HepG2 (cell line): ENCODE measurements around the gene SPATA13. TPM values are rescaled to one million over a fixed set of nuclear protein-coding genes. Genes with fewer than 3 reads are reported as not detected.

Experiments used
- CBX1 ChIP-seq: IDR thresholded peaks from one replicate; pipeline ENCODE4 v1.6.1; 2016; ENCODE audit warnings: antibody characterized with exemption, low read depth
- CENPT ChIP-seq: sonication (generic); formaldehyde crosslinking; IDR thresholded peaks from 2 replicates; pipeline ENCODE4 v1.8.0; 2022; ENCODE audit warnings: low read depth, mild to moderate bottlenecking, moderate library complexity, missing genetic modification reagents
- E2F2 ChIP-seq: sonication (generic); formaldehyde crosslinking; IDR thresholded peaks from 2 replicates; pipeline ENCODE4 v1.4.0; 2020; ENCODE audit warnings: missing genetic modification reagents, borderline replicate concordance
- EHMT2 ChIP-seq: fragments of 200-600 bp; sonication (generic); IDR thresholded peaks from 2 replicates; pipeline ENCODE4 v1.7.0; 2017; ENCODE audit warnings: antibody characterized with exemption, low read depth, low read length, borderline replicate concordance
- HNRNPH1 ChIP-seq: fragments of 200-400 bp; formaldehyde crosslinking; optimal IDR thresholded peaks from 2 replicates; pipeline ENCODE3; 2017; ENCODE audit warnings: mild to moderate bottlenecking, low read depth, low read length
- MAFK ChIP-seq, 2 experiments: IDR thresholded peaks in 1 of 2; conservative IDR thresholded peaks in 1 of 2; 2 replicates each; pipeline ENCODE4 v1.6.1; 2011; ENCODE audit warnings: improper control_type of control experiment in 2 of 2, low read length in 2 of 2
- MYC ChIP-seq: sonication (generic); formaldehyde crosslinking; IDR thresholded peaks from 2 replicates; pipeline ENCODE4 v1.9.0; 2021; ENCODE audit warnings: missing genetic modification reagents, borderline replicate concordance
- NAIF1 ChIP-seq: sonication (generic); formaldehyde crosslinking; IDR thresholded peaks from 2 replicates; pipeline ENCODE4 v1.5.0; 2020; ENCODE audit warnings: mild to moderate bottlenecking, missing genetic modification reagents, borderline replicate concordance
- NONO ChIP-seq, 2 experiments: fragments of 450-650 bp in 1 of 2; sonication (generic) in 1 of 2; formaldehyde crosslinking in 1 of 2; IDR thresholded peaks in 1 of 2; conservative IDR thresholded peaks in 1 of 2; 2 replicates each; pipeline versions ENCODE4 v1.6.1 to v1.8.0; 2017 to 2022; ENCODE audit warnings: mild to moderate bottlenecking in 1 of 2, missing genetic modification reagents in 1 of 2, moderate library complexity in 1 of 2
- NR2C2 ChIP-seq: sonication (generic); formaldehyde crosslinking; IDR thresholded peaks from 2 replicates; pipeline ENCODE4 v1.4.0; 2020; ENCODE audit warnings: missing genetic modification reagents, mild to moderate bottlenecking, moderate library complexity, borderline replicate concordance
- POLR2AphosphoS5 ChIP-seq: IDR thresholded peaks from 2 replicates; pipeline ENCODE4 v1.6.1; 2012; ENCODE audit warnings: low read depth, low read length
- RBAK ChIP-seq: sonication (generic); formaldehyde crosslinking; IDR thresholded peaks from 2 replicates; pipeline ENCODE4 v1.5.1; 2020; ENCODE audit warnings: mild to moderate bottlenecking, missing genetic modification reagents
- SCMH1 ChIP-seq: sonication (generic); formaldehyde crosslinking; IDR thresholded peaks from 2 replicates; pipeline ENCODE4 v1.9.0; 2021; ENCODE audit warnings: missing genetic modification reagents, mild to moderate bottlenecking, borderline replicate concordance
- TAF15 ChIP-seq: fragments of 200-400 bp; formaldehyde crosslinking; IDR thresholded peaks from one replicate; pipeline ENCODE4 v1.6.1; 2018; ENCODE audit warnings: mild to moderate bottlenecking, low read depth, low read length; ENCODE audit not compliant: poor library complexity, severe bottlenecking
- TBX3 ChIP-seq: fragments of 450-650 bp; IDR thresholded peaks from 2 replicates; pipeline ENCODE4 v1.6.1; 2017; ENCODE audit warnings: antibody characterized with exemption, mild to moderate bottlenecking, inconsistent platforms, borderline replicate concordance
- ZBTB20 ChIP-seq: sonication (generic); formaldehyde crosslinking; IDR thresholded peaks from 2 replicates; pipeline ENCODE4 v1.8.1; 2023; ENCODE audit warnings: missing genetic modification reagents, low read depth, mild to moderate bottlenecking, borderline replicate concordance
- ZNF34 ChIP-seq: sonication (generic); formaldehyde crosslinking; IDR thresholded peaks from 2 replicates; pipeline ENCODE4 v1.4.0; 2020; ENCODE audit warnings: mild to moderate bottlenecking, missing genetic modification reagents, borderline replicate concordance
- ZNF468 ChIP-seq: sonication (generic); formaldehyde crosslinking; IDR thresholded peaks from 2 replicates; pipeline ENCODE4 v1.8.0; 2022; ENCODE audit warnings: mild to moderate bottlenecking, moderate library complexity, missing genetic modification reagents
- ZNF552 ChIP-seq: sonication (generic); formaldehyde crosslinking; IDR thresholded peaks from 2 replicates; pipeline ENCODE4 v1.9.0; 2022; ENCODE audit warnings: missing genetic modification reagents, mild to moderate bottlenecking, borderline replicate concordance
- ZNF572 ChIP-seq: sonication (generic); formaldehyde crosslinking; IDR thresholded peaks from 2 replicates; pipeline ENCODE4 v1.5.1; 2020; ENCODE audit warnings: mild to moderate bottlenecking, missing genetic modification reagents
- ZNF766 ChIP-seq: sonication (generic); formaldehyde crosslinking; IDR thresholded peaks from 2 replicates; pipeline ENCODE4 v1.5.0; 2020; ENCODE audit warnings: missing genetic modification reagents, borderline replicate concordance
- ZNF770 ChIP-seq: sonication (generic); formaldehyde crosslinking; IDR thresholded peaks from 2 replicates; pipeline ENCODE4 v1.5.0; 2020; ENCODE audit warnings: mild to moderate bottlenecking, missing genetic modification reagents
- ZNF816 ChIP-seq: sonication (generic); formaldehyde crosslinking; IDR thresholded peaks from 2 replicates; pipeline ENCODE4 v1.8.0; 2022; ENCODE audit warnings: missing genetic modification reagents, mild to moderate bottlenecking, borderline replicate concordance
- ZNF891 ChIP-seq: sonication (generic); formaldehyde crosslinking; IDR thresholded peaks from 2 replicates; pipeline ENCODE4 v1.5.0; 2020; ENCODE audit warnings: mild to moderate bottlenecking, missing genetic modification reagents
- polyA plus RNA-seq, 8 experiments: library from polyadenylated mRNA; depleted of rRNA in 3 of 8; stranded (reverse) in 7 of 8; unstranded in 1 of 8; fragments of >200 nt; fragmentation: Illumina TruSeq in 4 of 8; extraction: Trizol in 4 of 8; gene quantifications; 2 replicates each; pipeline versions ENCODE4 v1.2.1 to v1.2.3, GENCODE V29; 2011 to 2016; ENCODE audit warnings: low read depth in 4 of 8, missing spikeins in 1 of 8, mixed read lengths in 1 of 8; ENCODE audit not compliant: insufficient read depth in 1 of 8
- total RNA-seq, 5 experiments: library from RNA; depleted of rRNA; stranded (reverse); fragments of >200 nt; fragmentation: Illumina TruSeq; extraction: Trizol; gene quantifications; 2 replicates each; pipeline ENCODE4 v1.2.3, GENCODE V29; 2016; ENCODE audit warnings: low read depth in 1 of 5
- TF ChIP-seq, protein P1 (sequence below): sonication (generic); formaldehyde crosslinking; IDR thresholded peaks from 2 replicates; pipeline ENCODE4 v1.4.0; 2020; ENCODE audit warnings: missing genetic modification reagents

The SPATA13 gene
- total and polyA plus RNA-seq, 2 of the 13 experiments (the other 11 are each of a cell fraction or from before 2014, with no cell fraction given): 11.3 to 14.2 TPM

- TF ChIP-seq ZNF572 (CRISPR knock-in tag) (no peak), ZNF34 (CRISPR knock-in tag) (no peak), ZBTB20 (0 out of 2 replicates have a peak, but pooled peaks have one; percentile 34), TBX3 (no peak), HNRNPH1 (no peak), ZNF891 (peak; percentile 38; the same call in 1 of the 2 replicates), ZNF552 (CRISPR knock-in tag) (peak; percentile 73; the same call in 1 of the 2 replicates), NONO (IDR thresholded peaks at IDR 0.05) (no peak), NONO (CRISPR knock-in tag; conservative IDR thresholded peaks at IDR 0.05) (no peak), NAIF1 (no peak), RBAK (CRISPR knock-in tag) (no peak), MYC (CRISPR knock-in tag) (peak; percentile 75), CBX1 (no peak), E2F2 (CRISPR knock-in tag) (no peak), TAF15 (no peak), SCMH1 (no peak), NR2C2 (no peak), MAFK (conservative IDR thresholded peaks at IDR 0.05 in 1 of 2, IDR thresholded peaks at IDR 0.05 in 1 of 2; ENCODE audit: low read length in 2 of 2) (no peak), EHMT2 (no peak), ZNF770 (CRISPR knock-in tag) (no peak), ZNF816 (CRISPR knock-in tag) (no peak), ZNF468 (CRISPR knock-in tag) (no peak), ZNF766 (0 out of 2 replicates have a peak, but pooled peaks have one; percentile 22), POLR2AphosphoS5 (no peak), CENPT (CRISPR knock-in tag) (no peak)
- TF ChIP-seq, protein P1, sequence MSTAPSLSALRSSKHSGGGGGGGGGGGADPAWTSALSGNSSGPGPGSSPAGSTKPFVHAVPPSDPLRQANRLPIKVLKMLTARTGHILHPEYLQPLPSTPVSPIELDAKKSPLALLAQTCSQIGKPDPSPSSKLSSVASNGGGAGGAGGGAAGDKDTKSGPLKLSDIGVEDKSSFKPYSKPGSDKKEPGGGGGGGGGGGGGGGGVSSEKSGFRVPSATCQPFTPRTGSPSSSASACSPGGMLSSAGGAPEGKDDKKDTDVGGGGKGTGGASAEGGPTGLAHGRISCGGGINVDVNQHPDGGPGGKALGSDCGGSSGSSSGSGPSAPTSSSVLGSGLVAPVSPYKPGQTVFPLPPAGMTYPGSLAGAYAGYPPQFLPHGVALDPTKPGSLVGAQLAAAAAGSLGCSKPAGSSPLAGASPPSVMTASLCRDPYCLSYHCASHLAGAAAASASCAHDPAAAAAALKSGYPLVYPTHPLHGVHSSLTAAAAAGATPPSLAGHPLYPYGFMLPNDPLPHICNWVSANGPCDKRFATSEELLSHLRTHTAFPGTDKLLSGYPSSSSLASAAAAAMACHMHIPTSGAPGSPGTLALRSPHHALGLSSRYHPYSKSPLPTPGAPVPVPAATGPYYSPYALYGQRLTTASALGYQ (CRISPR knock-in tag): no peak
These were observed 57.2 kb downstream of the SPATA13 start (continued) for GRCh38 chr13:24217601-24218281.
